Measurements from ENCODE around the gene AGBL1.

DNA sequence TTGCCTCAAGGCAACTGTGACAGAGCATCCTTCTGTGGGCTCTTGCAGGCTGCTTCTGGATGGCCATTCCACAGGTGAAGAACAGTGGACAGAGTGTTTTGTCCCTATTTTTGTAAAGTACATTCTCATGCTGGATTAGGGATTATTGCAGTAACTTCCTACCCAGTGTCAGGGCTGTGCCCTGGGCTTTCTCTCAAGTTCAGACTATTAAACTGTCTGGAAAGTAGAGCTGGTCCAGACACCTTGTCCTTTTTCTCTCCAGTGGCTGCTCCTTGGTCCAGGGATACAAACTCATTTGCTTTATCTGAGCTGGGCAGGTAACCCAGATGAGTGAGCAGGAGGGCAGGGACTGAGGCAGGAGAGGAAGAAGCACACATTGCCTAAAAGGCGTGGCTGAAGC, 37.4 kb upstream of the AGBL1 start:
- no peak for TF ChIP-seq CTCF (conservative IDR thresholded peaks at IDR 0.05; ENCODE audit: low read depth, low read length)
- TF ChIP-seq EZH2 (IDR thresholded peaks at IDR 0.05; ENCODE audit: borderline replicate concordance, low read depth, low read length, poor library complexity, severe bottlenecking): no peak
